Measurements from ENCODE around the gene PIGH. TPM values are rescaled to one million over a fixed set of nuclear protein-coding genes. Genes with fewer than 3 reads are reported as not detected.
"Not testable (repeated sequence)": the region's sequence is repeated elsewhere in the genome, so short reads cannot be mapped to it uniquely, and the experiment has no call there.

The PIGH gene
- total and polyA plus RNA-seq, 12 donors, result 9.0 to 23.3 (median 10.3) TPM

DNA sequence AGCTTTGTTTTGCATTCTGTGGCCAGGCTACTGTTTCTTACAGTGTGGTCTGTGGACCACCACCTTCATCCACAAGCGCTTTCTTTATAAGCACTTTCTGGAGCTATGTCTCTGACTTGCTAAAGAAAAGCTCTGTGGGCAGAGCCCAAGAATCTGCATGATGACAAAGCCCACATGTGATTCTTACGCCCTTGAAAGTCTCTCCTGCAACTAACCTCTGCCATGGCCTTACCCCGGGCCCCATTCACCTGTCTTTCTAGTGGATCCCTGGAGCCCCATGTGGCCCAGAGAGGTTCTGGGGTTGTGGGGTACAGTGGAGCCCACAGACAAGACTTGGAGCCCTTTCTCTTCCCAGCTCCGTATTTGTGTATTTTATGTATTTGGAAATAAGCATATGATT lies 50.3 kb downstream of the PIGH start:
- peaks cover 0 to 2% (median 0%) of the 10 kb centered on the region in 11 donors for H3K9me3 ChIP-seq
- H3K27me3 ChIP-seq, result peaks cover 0 to 4% (median 0%) of the 10 kb centered on the region in 7 donors
- H3K4me1 ChIP-seq, result no peaks in the 10 kb centered on the region
- ATAC-seq (no peak), DNase-seq (no peak)
- TF ChIP-seq, protein P1, sequence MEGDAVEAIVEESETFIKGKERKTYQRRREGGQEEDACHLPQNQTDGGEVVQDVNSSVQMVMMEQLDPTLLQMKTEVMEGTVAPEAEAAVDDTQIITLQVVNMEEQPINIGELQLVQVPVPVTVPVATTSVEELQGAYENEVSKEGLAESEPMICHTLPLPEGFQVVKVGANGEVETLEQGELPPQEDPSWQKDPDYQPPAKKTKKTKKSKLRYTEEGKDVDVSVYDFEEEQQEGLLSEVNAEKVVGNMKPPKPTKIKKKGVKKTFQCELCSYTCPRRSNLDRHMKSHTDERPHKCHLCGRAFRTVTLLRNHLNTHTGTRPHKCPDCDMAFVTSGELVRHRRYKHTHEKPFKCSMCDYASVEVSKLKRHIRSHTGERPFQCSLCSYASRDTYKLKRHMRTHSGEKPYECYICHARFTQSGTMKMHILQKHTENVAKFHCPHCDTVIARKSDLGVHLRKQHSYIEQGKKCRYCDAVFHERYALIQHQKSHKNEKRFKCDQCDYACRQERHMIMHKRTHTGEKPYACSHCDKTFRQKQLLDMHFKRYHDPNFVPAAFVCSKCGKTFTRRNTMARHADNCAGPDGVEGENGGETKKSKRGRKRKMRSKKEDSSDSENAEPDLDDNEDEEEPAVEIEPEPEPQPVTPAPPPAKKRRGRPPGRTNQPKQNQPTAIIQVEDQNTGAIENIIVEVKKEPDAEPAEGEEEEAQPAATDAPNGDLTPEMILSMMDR (IDR thresholded peaks at IDR 0.05), result no peak
- intact Hi-C loops (cut with DNase I), result no loop called here
- no peak overlapping the region for H3K27ac ChIP-seq
- 87 to 88% methylated on average over 4 of the region's 4 CpGs for WGBS, 2 donors
- H3K4me3 ChIP-seq, result no peak overlapping the region
- H3K36me3 ChIP-seq, result no peaks in the 10 kb centered on the region

DNA sequence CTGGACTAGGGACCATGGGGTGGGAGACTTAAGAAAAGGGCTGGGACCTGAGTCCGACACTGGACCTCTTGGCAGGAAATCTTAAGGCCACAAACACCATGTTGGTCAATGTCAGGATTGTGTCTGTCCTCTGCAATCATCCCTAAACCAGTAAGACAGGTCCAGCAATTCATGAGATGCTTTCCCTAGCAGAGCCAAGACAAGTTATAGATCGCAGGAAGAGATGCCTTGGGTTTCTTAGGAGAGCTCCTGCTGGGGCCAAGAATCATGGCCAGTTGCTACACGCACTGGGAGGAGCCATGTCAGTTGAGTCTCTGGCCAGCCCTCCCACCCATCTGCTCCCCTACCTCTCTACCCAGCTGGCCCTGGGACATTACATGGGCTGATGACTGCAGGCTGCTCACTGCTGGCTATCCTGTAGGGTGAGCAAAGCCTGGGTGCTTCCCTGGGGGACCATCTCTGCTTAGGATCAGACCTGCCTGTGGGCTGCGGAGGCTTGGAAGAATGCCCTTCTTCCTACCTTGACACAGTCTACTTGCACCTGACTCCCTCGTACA lies 52.8 kb downstream of the PIGH start:
- Histone ChIP-seq H3K27ac (no peak overlapping the region), H3K36me3 (peaks cover 0 to 3% (median 0%) of the 10 kb centered on the region in 9 donors), H3K9me3 (peaks cover 0 to 7% (median 0%) of the 10 kb centered on the region in 11 donors), H3K4me3 (no peak overlapping the region), H3K4me1 (no peaks in the 10 kb centered on the region), H3K27me3 (peaks cover 0 to 13% (median 0%) of the 10 kb centered on the region in 7 donors)
- TF ChIP-seq, protein P1 (IDR thresholded peaks at IDR 0.05), result no peak
- DNase-seq, result no peak
- intact Hi-C loops (cut with DNase I), result no loop called here
- ATAC-seq, result no peak
- 90 to 92% methylated on average over 5 of the region's 5 CpGs for WGBS, 2 donors

DNA sequence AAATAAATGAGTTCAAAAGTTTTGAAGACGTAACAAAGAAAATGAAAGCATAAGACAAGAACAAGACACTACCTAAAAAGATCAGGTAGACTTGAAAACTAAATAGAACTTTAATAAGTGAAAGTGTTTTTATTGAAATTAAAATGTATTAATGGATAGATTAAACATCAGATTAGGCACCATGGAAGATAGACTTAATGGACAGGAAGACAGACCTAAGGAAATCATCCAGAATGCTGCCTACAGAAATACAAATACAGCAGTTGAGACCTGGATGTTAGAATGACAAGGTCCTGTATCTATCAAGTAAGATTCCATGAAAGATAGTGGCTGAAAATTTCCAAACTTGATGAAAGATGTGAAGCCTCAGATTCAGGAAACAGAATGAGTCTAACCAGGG lies 55.5 kb downstream of the PIGH start:
- Histone ChIP-seq H3K4me3 (no peak overlapping the region), H3K4me1 (peaks cover 0 to 4% (median 0%) of the 10 kb centered on the region in 9 donors), H3K27ac (no peak overlapping the region), H3K9me3 (peaks cover 0 to 7% (median 0%) of the 10 kb centered on the region in 11 donors), H3K36me3 (peaks cover 0 to 3% (median 0%) of the 10 kb centered on the region in 9 donors), H3K27me3 (peaks cover 0 to 26% (median 0%) of the 10 kb centered on the region in 7 donors)
- ATAC-seq (no peak), DNase-seq (no peak)
- intact Hi-C loops (cut with DNase I), result no loop called here
- TF ChIP-seq, protein P1 (IDR thresholded peaks at IDR 0.05), result no peak
- 92 to 98% methylated on average over 1 of the region's 1 CpG for WGBS, 2 donors

DNA sequence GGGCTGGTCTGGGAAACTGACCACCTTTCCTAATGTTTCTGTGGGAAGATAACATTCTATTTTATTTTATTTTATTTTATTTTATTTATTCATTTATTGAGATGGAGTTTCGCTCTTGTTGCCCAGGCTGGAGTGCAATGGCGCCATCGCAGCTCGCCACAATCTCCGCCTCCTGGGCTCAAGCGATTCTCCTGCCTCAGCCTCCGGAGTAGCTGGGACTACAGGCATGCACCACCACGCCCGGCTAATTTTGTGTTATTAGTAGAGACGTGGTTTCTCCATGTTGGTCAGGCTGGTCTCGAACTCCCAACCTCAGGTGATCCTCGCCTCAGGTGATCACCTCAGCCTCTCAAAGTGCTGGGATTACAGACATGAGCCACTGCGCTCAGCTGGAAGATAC lies 57.4 kb downstream of the PIGH start:
- H3K9me3 ChIP-seq; ATAC-seq; H3K27ac ChIP-seq; H3K36me3 ChIP-seq; H3K4me3 ChIP-seq; intact Hi-C loops (cut with DNase I); H3K4me1 ChIP-seq; DNase-seq: not testable (repeated sequence)
- WGBS, 2 donors, result 95 to 97% methylated on average over 13 of the region's 13 CpGs
- peaks cover 0 to 26% (median 0%) of the 10 kb centered on the region in 7 donors for H3K27me3 ChIP-seq

Measured in heart right ventricle (tissue), 16 donors.